ENCODE data around the gene PTPRN2.

PTPRN2 gene

DNA sequence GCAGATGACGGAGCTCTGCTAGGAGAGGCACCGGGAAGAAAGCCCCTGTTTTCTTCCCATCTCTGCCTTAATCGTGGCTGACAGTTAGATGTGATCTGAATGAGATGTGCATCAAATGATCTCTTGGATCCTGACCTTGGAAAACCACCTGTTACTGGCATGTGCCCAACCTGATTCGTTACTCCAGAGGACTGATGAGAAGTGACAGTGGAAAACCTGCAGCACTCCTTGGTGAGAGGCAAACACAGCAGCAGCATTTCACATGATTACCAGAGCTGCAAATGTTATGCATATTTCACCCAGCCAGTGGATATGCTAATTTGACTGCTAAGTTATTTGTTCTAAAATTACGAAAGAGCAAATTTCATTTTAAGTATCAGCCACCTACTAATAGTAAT, 95.3 kb downstream of the PTPRN2 start:
- FAIRE-seq (no peak), DNase-seq (ENCODE audit: low spot score) (no peak)

DNA sequence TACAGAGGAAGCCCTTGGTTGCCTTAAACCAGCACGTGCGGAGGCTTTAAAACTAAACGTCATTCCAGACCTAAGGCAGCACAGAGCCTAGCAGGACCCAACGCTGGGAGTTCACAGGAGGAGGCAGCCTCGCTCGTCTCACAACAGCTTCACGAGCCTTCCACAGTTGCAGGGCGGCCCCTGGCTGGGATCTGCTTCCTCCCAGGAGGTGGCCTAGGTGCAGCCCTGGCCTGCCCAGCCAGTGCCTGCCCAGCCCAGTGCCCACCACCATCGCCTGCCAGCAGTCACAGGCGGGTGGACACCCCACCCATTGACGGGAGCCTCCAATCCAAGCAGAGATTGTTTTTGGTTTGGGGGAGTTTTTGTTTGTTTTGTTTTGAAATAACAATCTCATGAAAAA, 96.5 kb downstream of the PTPRN2 start:
- DNase-seq (ENCODE audit: low spot score): no peak
- FAIRE-seq: no peak

DNA sequence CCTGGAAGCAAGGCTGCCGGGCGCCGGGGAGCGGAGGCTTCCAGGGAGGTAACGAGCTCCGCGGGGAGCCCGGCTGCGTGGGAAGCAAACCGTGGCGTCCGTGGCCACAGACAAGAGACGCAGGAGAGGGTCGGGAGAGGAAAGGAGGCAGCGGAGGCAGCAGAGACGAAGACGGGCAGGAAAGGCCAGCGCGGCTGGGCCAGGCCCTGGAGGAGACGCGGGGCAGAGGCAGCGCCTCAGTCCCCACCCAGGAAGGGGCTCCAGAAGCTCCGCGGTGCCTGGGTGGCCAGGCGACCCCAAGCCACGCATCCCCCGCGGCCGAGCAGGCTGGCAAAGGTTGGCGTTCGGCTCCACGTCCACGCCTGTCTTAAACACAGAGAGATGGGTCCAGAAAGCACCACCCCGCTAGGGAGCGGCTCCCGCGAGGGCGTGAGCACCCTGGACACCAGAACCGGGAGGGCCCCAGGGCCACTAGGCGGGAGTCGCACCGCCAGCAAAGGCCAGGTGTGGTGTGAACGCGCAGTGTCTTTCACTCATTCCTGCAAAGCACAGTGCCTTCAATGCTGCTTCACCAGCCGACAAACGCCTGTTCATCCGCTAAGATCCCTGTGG, 97.3 kb downstream of the PTPRN2 start:
- DNase-seq (ENCODE audit: low spot score) (no peak), FAIRE-seq (no peak)

DNA sequence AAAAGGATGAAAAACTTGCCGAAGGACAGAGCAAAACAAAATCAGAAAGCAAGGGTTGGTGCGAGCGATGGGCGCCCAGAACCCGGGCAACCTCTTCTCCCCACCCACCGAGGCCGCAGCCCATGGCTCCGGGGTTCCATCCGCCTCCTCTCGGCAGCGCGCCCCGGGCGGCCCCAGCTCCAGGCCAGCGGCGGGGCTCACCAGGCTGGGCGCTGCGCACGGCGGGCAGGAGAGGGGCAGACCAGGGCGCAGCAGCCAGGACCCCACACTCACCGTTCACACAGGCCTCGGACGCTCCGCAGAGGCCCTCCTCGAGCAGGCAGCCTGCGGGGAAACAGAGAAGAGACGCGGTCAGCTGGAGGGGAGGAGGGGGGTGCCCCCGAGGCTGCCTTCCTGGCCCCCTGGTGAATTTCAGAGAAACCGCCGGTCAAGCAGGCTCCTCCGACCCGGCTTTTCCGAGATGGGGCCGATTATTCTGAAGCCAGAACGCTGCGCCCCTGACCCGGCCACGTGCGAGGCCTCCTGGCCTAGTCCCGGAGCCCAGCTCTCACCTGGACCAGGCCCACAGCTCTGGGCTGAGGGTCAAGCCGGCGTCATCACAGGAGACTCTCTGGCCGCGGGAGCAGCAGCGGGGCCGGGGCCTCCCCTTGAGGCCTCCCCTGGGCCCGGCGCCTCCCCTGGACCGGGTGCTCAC, 98.0 kb downstream of the PTPRN2 start:
- DNase-seq (ENCODE audit: low spot score) (no peak), FAIRE-seq (no peak)

DNA sequence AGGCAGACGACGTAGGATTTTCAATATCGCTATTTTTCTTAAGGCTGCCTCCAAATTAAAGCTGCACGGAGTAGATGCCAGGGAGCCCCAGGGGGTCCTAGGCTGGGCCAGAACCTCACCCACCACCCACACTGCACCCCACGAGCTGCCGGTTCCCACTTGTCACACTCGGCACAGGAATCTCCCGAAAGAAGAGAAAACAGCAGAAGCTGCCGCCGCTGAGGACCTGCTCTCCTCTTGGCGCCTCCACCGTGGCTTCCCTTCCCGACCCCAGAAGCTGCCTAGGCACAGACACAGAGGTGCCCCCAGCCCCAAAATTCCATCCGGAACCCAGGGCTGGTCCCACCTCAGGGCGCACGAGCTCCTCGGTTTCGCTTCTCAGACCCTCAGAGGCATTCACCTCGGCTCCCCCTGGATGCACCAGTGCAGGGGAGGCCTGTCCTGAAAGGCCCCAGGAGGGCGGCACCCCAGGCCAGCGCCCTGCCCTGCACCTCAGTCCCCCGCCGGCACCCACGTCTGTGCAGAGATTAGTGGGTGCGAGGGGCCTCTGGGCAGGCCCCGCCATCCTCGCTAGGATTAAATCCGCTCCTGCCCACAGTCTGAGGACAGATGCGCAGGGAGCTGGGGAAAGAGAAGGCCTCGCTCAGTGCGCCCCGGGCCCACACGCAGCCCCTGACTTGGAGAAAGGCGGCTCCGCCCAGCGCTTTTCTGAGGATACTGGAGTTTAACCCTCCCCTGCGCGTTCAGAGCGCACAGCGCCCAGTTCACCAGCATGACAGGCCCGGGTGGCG, 99.2 kb downstream of the PTPRN2 start:
- DNase-seq (ENCODE audit: low spot score): no peak

DNA sequence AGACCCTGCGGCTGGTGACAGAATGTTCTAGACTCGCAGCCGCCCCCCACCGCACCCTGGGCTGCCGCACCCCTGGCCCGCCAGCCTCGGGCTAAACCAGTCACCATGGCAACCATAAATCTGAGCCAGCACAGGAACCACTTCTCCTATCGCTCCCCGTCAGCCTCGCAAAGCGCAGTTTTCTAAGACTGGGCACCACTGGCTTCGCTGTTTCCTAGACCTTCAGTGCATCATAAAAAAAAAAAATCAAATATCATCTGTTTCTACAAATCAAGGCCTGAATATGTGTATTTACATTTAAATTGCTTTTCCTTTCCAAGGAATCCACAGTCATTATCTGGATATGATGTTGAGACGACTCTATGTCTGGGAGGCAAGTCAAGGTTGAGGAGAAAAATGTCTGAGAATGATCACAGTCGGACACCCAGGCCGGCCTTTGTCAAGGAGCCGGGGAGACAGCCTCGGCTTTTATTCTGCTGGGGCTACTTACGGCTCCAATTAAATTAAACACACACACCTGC, 99.9 kb downstream of the PTPRN2 start:
- FAIRE-seq (no peak), DNase-seq (ENCODE audit: low spot score) (no peak)

More for the DNA sequence above, 99.2 kb downstream of the PTPRN2 start:
- FAIRE-seq: no peak

DNA sequence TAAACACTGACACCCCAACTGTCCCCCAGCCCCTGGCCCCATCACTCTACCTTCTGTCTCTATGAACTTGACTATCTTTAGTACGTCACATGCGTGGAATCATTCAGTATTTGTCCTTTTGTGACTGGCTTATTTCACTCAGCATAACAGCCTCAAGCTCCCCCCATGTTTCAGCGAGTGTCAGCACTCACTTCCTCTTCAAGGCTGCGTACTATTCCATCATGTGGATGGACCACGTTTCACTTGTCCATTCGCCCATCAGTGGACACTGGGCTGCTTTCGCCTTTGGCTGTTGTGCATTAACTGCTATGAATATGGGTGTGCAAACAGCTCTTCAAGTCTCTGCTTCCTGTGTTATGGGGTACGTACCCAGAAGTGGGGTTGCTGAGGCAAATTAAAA, 100.7 kb downstream of the PTPRN2 start:
- FAIRE-seq (no peak), DNase-seq (ENCODE audit: low spot score) (no peak)

DNA sequence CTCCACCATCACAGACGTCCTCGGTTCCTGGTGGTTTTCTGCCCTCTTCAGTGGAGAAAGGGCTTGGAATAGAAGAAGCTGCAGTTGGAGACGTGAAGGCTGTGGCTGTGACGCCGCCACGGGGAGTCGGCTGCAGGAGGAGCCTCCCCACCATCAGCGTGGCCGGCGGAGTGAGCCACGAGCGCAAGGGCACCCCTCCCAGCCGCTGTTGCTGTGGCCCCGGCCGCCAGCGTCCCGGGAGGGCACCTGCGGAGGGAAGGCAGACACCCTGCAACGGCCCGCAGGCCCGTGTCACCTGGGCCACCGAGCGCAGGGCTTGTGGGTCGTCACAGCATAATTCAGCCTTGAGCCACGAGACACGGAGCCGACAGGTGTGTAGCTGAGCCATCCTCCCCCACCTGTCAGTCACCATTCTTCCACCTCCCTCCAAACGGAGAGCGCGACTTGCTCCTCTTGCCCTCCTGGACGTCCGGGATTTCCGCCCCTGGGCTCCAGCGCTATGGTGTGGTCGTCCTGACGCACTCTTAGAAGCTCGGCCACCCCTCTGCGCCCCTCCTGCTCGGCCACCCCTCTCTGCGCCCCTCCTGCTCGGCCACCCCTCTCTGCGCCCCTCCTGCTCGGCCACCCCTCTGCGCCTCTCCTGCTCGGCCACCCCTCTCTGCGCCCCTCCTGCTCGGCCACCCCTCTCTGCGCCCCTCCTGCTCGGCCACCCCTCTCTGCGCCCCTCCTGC, 102.7 kb downstream of the PTPRN2 start:
- no peak for DNase-seq (ENCODE audit: low spot score)
- FAIRE-seq: no peak

DNA sequence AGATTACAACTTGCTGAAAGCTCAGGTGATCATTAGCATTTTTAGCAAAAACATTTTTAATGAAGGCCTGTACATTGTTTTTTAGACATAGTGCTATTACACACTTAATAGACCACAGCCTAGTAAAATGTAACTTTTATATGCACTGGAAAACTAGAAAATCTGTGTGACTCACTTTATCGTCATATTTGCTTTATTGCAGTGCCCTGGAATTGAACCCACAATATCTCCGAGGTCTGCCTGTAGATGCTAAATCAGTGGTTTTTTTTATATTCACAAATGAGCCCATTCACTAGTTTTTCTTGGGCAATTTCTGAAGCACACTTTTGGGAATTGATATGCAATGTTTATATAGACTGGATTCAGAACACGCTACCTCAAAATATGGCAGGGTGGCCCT, 105.1 kb downstream of the PTPRN2 start:
- no peak for FAIRE-seq
- DNase-seq (ENCODE audit: low spot score): no peak

DNA sequence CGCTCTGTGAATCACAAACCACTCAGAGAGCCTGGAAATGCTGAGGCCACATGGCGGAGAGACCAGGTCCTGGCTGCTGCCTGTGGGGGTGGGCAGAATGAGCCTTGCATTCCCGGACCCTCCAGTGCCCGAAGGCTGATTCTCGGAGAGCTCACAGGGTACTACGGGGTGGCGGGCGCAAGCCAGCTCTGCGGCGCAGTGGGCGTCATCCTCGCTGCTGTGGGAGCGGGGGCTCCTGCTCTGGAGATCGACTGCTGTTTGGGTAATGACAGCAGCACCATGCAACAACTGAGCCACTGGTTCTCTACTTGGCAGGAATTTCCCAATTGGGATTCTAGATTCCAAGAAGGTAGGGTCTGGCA, 108.0 kb downstream of the PTPRN2 start:
- FAIRE-seq (no peak), DNase-seq (ENCODE audit: low spot score) (no peak)

DNA sequence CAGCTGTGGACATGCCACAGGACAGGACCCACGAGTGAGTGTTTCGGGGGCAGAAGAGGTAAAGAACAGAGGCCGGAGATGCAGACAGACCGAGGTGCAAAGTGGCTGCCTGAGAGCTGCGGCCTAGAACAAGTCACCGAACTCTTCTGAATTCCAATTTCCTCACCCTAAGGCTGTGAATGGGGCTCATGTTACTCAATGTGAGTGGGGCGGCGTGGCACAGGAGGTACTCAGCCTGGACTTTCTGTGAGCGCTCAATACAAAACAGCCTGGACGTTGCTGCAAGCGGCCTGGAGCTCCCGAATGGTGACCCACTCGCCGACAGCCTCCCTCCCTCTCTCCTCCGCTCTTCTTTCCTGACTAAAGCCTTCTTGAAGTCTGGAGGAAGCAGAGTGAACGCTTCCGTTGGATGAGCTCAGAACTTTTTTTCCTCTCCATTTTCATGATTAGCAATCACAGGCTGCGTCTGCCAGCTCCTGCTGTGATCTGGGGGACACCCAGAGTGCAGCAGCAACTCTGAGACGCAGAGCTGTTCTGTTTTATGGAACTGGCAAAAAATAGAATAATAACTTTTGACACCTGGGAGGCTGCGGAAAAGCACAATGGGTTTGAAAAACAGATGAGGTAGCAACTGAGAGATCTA, 108.5 kb downstream of the PTPRN2 start:
- DNase-seq (ENCODE audit: low spot score): no peak
- FAIRE-seq: no peak

DNA sequence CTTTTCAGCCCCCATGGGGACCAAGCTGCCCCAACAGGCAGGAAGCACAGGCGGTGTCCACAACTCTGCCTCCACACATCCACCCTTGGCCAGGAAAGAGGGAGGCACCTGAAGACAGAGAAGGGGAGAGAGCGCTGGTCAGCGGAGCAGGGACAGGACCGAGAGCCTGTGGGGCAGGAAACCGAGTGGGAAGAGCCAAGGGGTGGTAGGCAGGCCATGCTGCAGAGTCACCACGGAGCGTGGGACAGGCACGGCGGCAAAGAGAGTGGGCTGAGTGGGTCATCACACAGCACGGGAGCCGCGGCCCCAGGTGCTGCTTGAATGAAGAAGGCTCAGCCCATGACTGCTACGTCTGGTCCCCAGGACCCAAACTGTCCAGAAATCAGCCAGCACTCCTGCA, 109.8 kb downstream of the PTPRN2 start:
- no peak for DNase-seq (ENCODE audit: low spot score)
- no peak for FAIRE-seq

DNA sequence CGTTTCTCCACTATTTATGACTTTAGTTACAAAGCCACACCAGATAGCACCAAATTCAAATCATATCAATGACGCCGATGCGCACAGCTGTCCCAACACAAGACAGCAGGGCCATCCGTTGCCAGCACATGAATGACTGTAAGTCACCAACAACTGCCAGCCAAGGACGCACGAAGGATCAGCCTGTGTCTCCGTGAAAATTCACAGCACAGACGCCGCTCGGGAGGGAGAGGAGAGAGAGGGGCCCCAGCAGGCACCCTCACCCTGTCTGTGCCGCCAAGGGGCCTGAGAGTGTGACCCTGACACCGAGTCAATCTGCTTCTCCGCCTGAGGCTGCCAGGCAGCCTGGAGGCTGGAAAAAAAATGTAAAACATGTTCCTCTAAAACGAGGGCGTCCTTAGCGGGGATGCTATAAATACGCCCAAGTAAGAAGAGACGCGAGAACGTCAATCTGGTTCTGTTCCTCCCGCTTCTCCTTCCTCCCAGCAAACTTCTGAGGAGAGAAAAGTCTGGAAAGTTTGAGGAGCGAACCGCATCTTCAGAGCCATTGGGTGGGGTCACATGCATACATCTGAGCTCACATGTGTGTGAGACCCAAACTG, 111.2 kb downstream of the PTPRN2 start:
- DNase-seq (ENCODE audit: low spot score) (no peak), FAIRE-seq (no peak)

DNA sequence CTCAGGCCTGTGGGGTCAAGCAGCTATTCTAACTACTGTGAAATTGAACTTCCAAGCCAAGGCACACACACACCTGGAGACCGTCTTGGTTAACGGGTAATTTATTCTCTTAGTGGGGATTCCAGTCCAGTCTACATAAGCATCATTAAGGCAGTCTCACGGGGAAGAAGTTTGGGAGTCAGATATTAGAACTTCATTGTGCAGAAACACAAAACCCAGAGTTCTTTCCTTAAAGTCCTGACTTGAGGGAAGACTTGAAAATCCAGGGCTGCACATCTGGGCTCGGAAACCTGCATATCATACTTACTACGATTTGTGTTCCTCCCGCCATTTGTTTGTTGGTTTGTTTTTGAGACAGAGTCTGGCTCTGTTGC, 112.0 kb downstream of the PTPRN2 start:
- DNase-seq (ENCODE audit: low spot score): no peak
- FAIRE-seq: no peak

DNA sequence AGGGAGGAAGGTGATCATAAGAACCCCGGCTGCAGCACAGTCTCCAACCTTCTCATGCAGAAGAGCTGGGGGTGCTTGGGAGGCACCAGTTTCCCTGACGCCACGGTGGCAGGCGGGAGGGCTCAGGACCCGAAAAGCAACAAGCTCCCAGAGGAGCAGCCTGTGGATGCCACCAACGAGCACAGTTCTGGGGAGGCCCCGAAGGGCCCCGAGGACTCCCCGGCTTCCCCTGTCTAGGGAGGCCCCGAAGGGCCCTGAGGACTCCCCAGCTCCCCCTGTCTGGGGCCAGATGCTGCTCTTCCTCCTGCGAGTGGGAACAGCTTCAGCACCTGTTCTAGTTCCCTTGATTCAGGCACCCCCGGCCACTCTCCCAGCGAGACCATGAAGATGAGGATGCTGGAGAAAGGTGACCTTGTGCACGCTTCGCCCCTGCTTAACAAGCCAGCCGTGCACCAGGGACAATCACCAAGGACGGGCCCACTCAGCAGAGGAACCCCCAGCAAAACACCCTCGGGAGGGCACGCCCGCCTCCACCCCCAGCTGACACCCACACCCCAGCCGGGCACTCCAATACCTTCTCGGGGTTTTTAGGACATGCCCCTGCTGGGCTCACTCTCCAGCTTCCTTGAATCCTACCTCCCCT, 112.5 kb downstream of the PTPRN2 start:
- FAIRE-seq (no peak), DNase-seq (ENCODE audit: low spot score) (no peak)

DNA sequence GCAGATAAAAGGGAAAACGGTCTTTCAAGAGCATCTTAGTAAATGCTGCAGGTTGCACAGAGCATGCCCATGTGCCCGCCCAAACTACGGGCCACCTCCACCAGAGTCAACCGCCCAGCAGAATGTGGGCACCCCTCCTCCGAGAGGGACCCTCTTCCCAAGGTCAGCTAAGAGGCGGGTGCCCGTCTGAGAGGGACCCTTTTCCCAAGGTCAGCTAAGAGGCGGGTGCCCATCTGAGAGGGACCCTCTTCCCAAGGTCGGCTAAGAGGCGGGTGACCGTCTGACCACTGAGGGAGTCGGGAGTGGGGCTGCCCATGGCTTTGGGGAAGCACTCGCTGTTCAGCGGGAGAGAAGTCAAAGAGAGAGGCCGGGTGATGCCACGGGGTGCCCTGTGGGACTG, 113.1 kb downstream of the PTPRN2 start:
- DNase-seq (ENCODE audit: low spot score): no peak
- no peak for FAIRE-seq

DNA sequence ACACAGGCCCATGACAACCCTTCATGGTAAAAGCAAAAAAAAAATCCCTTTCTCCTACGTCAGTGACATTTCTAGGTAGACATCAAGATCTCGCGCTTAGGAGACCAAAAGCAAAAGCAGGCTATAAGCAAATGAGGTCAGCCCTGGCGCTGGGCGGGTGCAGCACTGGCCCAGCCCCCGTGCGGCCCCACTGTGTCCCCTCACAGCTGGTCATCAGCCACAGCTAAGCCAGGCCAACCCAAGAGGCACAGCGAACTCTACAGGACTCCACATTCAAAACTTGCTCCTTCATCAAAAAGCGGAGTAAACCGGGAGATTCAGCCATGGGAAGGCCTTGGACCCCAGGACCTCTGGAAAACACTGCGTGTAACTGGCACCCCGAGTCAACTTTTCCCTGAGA, 113.7 kb downstream of the PTPRN2 start:
- FAIRE-seq (no peak), DNase-seq (ENCODE audit: low spot score) (no peak)

DNA sequence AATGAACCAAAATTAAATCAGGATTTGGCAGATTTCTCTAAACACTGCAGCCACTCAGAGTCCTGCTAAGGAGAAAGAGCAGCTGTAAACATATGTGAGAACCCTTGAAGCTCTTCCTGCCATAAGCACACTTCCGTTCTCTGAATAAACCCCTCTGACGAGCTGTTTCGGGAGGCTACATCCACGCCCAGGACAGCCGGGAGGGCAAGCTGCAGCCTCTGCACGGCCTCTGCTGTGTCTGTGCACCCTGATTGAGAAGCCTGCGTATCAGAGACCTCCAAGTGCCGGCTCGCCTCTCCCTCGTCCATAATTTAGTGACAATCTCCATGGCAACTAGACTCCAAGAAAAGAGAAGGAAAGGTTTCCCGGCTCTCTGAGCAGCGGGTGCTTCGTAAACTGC, 114.4 kb downstream of the PTPRN2 start:
- FAIRE-seq (no peak), DNase-seq (ENCODE audit: low spot score) (no peak)

DNA sequence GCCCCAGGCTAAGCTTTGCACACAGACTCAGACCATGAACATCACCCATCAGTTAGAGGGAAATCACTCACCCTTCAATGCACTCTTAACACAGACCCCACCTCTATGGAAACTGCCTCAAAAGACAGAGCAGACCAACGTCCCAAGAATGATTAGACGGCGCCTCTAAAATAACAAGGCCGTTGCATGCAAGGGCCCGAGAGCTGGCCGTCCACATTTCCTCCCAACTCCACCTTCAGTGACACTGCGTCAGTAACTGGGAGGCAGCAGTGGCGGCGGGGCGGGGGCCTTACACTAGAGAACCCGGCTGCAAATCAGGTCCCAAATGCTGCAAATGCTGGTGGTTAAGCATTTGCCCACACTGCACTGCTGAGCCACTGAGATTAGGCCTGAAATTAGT, 115.0 kb downstream of the PTPRN2 start:
- DNase-seq (ENCODE audit: low spot score): no peak
- FAIRE-seq: no peak

DNA sequence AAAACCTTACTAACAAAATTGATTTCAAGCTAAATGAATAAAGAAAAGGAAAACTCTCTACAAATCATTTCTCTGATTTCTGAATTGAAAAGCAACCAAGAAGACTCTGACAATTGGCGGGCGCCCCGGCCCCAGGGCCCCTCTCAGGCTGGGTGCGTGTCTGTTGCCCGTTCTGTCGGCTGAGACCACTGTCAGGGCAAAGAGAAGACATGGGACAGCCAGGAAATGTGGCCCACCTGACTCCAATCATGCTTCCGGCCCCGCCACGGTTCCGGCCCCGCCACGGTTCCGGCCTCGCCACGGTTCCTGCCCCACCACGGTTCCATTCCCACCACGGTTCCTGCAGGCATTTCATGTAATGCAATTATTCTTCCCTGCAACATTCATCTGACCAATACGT, 115.9 kb downstream of the PTPRN2 start:
- FAIRE-seq: no peak

DNA sequence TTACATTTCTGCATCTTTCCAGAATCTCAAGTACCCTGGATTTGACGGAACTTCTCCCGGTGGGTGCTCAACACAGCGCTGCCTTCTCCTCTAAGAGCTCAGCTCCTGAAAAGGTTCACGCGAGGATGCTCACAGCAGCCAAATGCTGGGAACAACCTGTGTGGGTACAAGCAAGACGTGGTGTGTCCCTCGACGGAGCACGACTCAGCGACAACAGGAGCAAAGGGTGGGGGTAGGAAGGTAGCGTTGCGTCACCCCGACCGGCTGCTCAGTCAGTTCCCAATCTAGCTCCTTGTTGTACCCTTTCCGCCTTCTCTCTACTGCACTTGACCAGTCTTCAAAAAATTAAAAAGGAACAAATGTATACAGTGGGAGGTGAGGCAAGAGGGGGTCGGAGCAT, 117.3 kb downstream of the PTPRN2 start:
- FAIRE-seq (no peak), DNase-seq (ENCODE audit: low spot score) (no peak)

More for the DNA sequence above, 115.9 kb downstream of the PTPRN2 start:
- DNase-seq (ENCODE audit: low spot score): no peak
